HG02973 (cell line): ENCODE results near the gene CSMD2.

Experiments
- ATAC-seq: cut with Tn5 transposase; IDR thresholded peaks from one replicate; pipeline ENCODE4 v1.9.1; 2021; ENCODE audit warnings: moderate library complexity; ENCODE audit not compliant: unreplicated experiment

Gene CSMD2

GRCh38 chr1:33577663-33578062, 587.4 kb downstream of the CSMD2 start:
- no peak for ATAC-seq

DNA sequence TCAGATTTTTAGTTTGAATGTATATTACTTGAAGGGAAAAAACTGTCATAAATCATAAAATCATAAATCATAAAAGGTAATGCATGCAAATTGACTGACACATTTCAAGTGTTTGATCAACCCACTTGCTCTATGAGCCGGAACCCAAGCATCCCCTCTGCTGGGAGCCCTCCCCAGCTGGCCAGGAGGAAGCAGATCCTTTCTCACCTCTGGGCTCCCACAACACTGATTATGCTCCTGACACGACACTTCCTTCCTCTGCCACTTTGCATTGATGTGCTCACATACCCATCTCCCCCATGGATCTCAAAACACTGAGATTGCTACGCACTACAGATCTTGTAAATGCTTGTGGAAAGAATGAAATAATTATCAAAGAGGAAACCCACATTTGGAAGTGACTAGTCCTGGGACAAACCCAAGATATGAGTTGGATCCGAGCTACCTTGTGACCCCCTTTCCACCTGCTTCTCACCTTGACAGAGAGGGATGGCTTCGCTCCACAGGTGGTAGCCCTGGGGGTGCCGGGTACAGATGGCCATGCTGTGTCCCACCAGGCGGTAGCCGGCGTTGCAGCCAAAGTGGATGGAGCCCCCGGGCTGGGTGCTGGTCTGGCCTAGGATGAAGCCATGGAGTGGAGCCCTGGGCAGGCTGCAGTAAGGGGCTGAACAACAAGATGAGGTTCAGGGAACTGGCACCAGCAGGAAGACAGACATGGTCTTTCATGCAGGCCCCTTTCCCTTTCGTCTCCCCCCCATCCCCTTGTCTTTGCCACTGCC, 588.0 kb downstream of the CSMD2 start:
- ATAC-seq, result no peak

DNA sequence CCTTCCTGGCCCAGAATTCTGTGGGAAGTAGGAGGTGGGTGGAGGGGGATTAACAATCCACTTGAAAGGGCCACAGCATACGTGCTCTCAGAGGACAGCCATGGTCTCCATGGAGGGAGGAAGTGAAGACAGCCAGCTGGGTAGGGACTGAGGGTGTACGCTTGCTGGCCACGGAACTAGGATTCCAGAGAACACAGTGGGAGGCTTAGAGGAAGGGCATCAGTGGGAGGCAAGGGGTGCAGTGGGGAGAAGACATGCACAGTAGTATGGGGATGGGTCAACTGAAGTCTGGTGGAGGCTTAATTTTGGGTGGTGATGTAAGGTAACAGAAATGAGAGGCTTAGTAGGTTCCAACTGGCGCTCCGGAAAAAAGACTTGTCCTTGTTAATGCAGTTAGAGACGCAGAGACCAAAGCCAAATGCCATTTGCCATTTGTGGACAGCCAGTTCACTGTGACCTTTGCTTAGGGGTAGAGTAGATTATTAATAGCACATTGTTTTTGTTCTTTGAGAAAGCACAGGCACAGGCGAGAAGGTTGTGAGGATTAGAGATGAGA, 589.6 kb downstream of the CSMD2 start:
- ATAC-seq, result no peak

- no peak for ATAC-seq
Measured at GRCh38 chr1:33573661-33574060, 591.4 kb downstream of the CSMD2 start.

DNA sequence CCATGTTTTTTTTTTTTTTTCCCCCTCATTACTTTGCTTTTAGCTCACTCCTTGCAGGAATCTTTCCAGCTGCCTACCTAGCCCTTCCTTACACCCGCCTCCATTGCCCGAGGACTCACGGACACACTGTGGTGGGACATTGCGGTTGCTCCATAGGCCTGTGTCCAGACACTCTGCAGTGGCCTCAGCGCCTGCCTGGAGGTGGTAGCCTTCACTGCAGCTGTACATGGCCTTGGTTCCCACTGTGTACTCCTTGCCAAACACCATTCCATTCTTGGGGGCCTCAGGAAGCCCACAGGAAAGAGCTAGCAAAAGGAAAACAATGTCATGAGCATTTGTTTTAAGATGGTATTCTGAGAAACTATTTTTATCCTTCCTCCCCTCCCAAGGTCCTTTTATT, 592.6 kb downstream of the CSMD2 start:
- no peak for ATAC-seq

DNA sequence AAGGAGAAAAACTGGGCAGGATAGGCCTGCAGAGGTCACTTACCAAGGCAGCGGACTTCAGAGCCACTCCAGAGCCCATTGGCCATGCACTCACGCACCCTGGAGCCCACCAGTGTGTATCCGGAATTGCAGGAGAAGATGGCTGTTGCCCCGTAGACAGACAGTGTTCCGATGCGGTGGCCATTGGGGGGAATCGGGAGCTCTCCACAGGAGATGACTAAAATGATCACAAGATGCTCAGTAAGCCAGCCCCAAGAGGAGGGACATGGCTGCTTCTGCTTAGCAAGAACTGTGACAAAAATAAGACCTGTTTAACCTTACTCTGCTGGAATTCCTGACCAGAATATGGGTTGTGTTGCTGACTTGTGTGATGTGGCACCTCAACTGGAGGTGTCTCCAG, 595.7 kb downstream of the CSMD2 start:
- no peak for ATAC-seq

GRCh38 chr1:33563699-33564098, 601.3 kb downstream of the CSMD2 start:
- no peak for ATAC-seq

- ATAC-seq, result no peak
Measured at GRCh38 chr1:33562563-33562962, 602.5 kb downstream of the CSMD2 start.

DNA sequence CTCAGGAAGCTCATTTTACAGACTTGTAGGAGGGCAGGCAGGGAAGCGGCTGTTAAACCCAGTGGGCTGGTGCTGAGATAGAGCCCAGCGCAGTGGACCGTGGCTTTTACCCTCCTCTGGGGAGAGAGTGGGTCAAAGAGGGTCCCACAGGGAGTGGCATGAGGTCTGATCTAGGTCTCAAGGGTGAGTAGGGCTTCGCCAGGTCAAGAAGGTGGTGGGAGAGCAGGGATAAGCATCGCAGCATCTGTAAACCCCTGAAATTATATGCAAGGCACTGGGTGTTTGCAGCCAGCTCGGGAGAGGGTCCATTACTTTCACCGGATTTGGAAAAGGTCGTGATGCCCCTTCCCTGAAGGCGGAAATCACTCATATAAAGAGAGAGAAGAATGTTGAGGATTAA, 603.5 kb downstream of the CSMD2 start:
- no peak for ATAC-seq

DNA sequence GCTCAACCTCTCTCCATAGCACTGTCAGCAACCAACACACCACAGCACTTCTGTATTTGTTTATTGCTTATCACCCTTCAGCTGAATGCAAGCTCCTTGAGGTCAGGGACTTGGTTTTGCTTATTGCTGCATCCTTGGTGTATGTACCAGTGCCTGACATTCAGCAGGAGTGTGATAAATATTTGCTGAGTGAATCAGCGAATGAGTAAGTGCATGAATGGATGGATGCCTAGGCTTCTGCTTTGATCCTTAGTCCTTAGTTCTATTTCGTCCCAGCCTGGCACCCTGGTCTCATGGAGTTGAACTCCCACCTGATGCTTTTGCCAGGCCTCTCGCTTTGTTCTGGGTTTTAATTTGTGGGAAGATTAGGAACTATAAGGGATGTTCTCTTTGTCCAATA, 604.4 kb downstream of the CSMD2 start:
- no peak for ATAC-seq

DNA sequence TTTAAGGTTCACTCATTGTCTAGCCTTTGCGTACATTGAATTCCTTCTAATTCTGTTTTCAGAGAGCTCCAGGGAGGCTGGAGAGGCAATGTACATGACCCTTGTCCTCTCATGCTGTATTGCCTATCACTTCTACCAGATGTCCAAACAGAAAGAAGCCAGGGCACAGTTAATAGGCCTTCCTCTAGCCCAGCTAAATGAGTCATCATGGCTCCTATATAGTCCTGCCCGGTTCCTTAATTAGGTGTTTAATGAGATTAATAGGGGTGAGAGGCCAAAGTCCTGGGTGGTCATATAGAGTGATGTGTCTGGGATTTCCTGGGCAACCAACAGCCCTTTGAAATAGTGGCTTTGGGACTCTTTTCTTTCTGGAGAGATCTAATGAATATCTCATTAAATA, 616.3 kb downstream of the CSMD2 start:
- ATAC-seq, result no peak

GRCh38 chr1:33548319-33548718, 616.7 kb downstream of the CSMD2 start:
- no peak for ATAC-seq

GRCh38 chr1:33547576-33547975, 617.5 kb downstream of the CSMD2 start:
- no peak for ATAC-seq

DNA sequence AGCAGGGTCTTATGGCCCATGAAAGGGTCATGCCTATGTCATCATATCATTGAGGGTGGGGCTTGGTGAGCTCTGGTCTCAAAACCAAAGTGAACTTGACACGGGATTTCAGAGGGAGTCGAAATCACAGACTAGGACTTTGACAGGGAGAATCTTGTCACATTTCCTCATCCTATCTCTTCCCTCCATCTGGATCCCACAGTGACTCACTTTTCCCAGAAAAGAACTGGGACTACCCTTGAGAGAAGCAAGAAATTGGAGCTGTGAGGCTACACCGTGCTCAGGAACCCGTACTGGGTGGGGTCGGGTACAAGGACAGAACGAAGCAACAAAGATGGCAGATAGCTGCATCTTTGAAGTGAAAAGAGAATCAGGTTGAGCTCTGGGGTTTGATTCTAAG, 623.1 kb downstream of the CSMD2 start:
- no peak for ATAC-seq

DNA sequence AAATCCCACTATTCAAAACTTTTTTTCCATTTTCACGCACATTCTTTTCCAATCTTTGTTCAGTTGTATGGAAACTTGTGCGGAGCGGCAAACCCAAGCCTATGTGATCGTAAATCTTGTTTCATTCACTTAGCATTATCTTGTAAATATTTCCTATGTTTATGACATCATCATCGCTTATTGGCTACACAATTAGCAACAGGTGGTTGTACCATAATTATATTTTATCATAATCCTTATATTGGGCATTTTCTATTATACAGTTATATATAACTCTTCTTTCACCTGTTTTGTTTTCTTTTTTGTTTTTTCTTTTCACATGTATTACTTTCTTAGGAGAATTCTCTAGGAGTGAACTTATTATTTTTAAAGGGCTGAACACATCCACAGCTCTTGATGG, 627.1 kb downstream of the CSMD2 start:
- ATAC-seq, result no peak

DNA sequence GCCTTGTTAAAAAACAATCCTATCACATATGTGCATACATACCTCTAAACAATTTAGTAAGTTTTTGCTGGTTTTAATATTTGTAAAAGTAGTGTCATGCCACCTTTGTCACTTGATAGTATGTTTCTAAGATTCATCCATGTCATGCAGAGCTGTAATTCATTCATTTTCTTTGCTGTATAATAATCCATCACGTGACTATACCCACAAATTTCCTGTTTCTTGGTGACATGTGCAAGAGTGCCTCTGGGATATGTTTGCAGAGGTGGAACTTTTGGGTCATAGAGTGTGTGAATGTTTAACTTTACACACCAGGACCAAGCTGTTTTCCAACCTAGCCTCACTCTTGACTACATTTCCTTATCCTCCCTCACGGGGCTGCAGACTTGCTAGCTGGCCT, 629.7 kb downstream of the CSMD2 start:
- ATAC-seq, result no peak

GRCh38 chr1:33532936-33533335, 632.1 kb downstream of the CSMD2 start:
- no peak for ATAC-seq

DNA sequence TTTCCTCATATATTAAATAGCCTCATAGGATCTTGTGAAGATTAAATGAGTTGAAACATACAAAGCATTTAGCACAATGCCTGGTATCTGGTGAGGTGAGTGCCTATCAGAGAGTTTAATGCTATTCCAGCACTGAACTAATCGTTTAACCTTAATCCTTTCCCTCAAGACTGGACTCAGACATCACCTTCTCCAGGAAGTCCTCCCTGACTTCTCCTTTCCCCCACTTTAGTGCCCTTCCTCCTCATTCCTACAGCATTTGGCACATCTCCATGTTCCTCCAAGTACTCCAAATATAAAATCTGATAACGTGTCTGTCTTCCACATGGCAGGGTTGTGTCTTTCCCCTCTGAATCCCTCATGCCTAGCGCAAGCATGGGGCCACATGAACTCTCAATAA, 632.8 kb downstream of the CSMD2 start:
- no peak for ATAC-seq

- no peak for ATAC-seq
Measured at GRCh38 chr1:33529957-33530356, 635.1 kb downstream of the CSMD2 start.

DNA sequence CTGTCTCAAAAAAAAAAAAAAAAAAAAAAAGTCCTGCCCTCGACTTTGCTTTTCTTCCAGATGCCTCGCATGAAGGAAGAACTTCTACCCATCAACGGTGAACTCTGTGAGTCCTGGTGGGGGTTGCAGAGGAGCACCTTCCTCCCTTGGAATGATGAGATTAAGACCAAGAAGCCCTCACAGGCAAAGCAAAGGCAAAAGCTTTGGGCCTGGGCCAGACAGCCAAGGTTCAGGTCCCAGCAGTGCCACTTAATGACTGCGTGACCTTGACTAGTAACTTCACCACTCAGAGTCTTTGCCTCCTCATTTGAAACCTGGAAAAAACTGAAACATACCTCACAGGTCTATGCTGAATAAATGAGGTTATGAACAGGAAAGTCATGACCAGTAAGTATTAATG, 637.1 kb downstream of the CSMD2 start:
- no peak for ATAC-seq

GRCh38 chr1:33524586-33524985, 640.4 kb downstream of the CSMD2 start:
- no peak for ATAC-seq

DNA sequence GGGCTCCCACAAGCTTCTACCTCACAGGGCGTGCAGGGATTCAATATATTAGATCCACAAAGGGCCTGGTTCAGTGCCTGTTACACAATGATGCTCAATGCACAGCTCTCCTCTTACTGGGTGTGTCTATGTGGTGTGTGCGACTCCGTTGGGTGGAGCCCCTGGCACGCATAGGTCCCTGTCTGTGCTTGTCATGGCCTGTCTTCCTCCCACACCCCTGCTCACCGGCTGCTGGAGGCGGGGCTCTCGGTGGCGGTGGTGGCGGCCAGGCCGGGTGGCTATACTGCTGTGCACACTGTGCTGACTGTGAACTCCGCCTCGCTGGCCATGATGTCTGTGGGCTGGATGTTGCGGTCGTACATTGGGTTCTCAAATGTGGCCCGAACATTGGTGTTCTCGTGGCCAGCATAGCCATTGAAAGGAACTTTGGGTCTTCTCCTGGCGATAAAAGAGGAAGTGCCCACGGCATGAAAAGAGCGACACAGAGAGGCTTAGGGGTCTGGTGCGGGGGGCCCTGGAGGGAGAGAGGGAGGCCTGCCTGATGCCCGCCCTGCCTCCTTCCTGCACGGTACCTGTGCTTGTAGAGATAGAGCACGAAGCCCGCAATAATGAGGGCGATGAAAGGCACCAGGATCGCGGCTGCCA, 645.7 kb downstream of the CSMD2 start:
- ATAC-seq, result no peak
